PC-3 (cell line): ENCODE results near the gene RNF144B. TPM values are rescaled to one million over a fixed set of nuclear protein-coding genes. Genes with fewer than 3 reads are reported as not detected.

Experiments used
- ATAC-seq: fragments of 200-7000 bp; cut with Tn5 transposase; 2 replicates; pipeline ENCODE4 v1.9.1; 2020; ENCODE audit warnings: mild to moderate bottlenecking, moderate library complexity
- BruUV-seq: library from RNA; stranded (reverse); fragments of 400-500 nt; replicated peaks from 2 replicates; lab custom pipeline; 2021; lab: Mats Ljungman, UMichigan
- CTCF ChIA-PET: fragments of 300-600 bp; sonication (Branson Sonifier 250); formaldehyde crosslinking; loops from one replicate; lab custom pipeline; 2022; ENCODE audit warnings: antibody characterized with exemption; lab: Charles Lee
- POLR2A ChIA-PET: fragments of 300-600 bp; sonication (Branson Sonifier 250); formaldehyde crosslinking; loops from one replicate; lab custom pipeline; 2022; ENCODE audit warnings: antibody characterized with exemption; ENCODE audit not compliant: unreplicated experiment; lab: Charles Lee
- DNase-seq: peaks from one replicate; pipeline ENCODE4 v3.0.0-alpha.2; 2015
- H2AFZ ChIP-seq: fragments of 300-600 bp; sonication (generic); 2 replicates; pipeline ENCODE4 v1.6.0; 2016; ENCODE audit warnings: antibody characterized with exemption, low read length
- H3F3A ChIP-seq: fragments of 300-600 bp; sonication (generic); one replicate; pipeline ENCODE4 v1.6.0; 2017; ENCODE audit warnings: antibody characterized with exemption, low read length, control low read depth, mild to moderate bottlenecking; ENCODE audit not compliant: unreplicated experiment
- H3K27ac ChIP-seq: fragments of 300-600 bp; sonication (generic); 2 replicates; pipeline ENCODE4 v1.5.1; 2016; ENCODE audit warnings: mild to moderate bottlenecking, low read length
- H3K27me3 ChIP-seq: fragments of 300-600 bp; sonication (generic); 2 replicates; pipeline ENCODE4 v1.6.1; 2016; ENCODE audit warnings: low read length, mixed read lengths
- H3K36me3 ChIP-seq: fragments of 300-600 bp; sonication (generic); 2 replicates; pipeline ENCODE4 v1.6.1; 2016; ENCODE audit warnings: low read depth, mixed run types, low read length, mixed read lengths
- H3K4me1 ChIP-seq: fragments of 300-600 bp; sonication (generic); 2 replicates; pipeline ENCODE4 v1.5.1; 2016; ENCODE audit warnings: low read length; ENCODE audit not compliant: insufficient read depth
- H3K4me2 ChIP-seq: fragments of 300-600 bp; sonication (generic); 2 replicates; pipeline ENCODE4 v1.6.0; 2016; ENCODE audit warnings: low read length
- H3K4me3 ChIP-seq: fragments of 300-600 bp; sonication (generic); 2 replicates; pipeline ENCODE4 v1.5.1; 2016; ENCODE audit warnings: mild to moderate bottlenecking, low read length, mixed read lengths
- H3K79me2 ChIP-seq: fragments of 300-600 bp; sonication (generic); 2 replicates; pipeline ENCODE4 v1.6.1; 2017; ENCODE audit warnings: low read length, mixed read lengths
- H3K9ac ChIP-seq: fragments of 300-600 bp; sonication (generic); 2 replicates; pipeline ENCODE4 v1.6.0; 2016; ENCODE audit warnings: mild to moderate bottlenecking, low read length
- H3K9me2 ChIP-seq: fragments of 300-600 bp; sonication (generic); replicated peaks from 2 replicates; pipeline ENCODE4 v1.6.1; 2016; ENCODE audit warnings: mixed run types, low read length, mixed read lengths
- H3K9me3 ChIP-seq: fragments of 300-600 bp; sonication (generic); 2 replicates; pipeline ENCODE4 v1.6.1; 2016; ENCODE audit warnings: low read length, mixed read lengths
- H4K20me1 ChIP-seq: fragments of 300-600 bp; sonication (generic); 2 replicates; pipeline ENCODE4 v1.6.1; 2016; ENCODE audit warnings: low read length, mixed read lengths
- CTCF ChIP-seq: fragments of 300-600 bp; sonication (generic); conservative IDR thresholded peaks from 2 replicates; pipeline ENCODE4 v1.5.1; 2017; ENCODE audit warnings: antibody characterized with exemption, low read depth, mild to moderate bottlenecking, low read length
- EZH2 ChIP-seq: fragments of 300-600 bp; sonication (generic); IDR thresholded peaks from one replicate; pipeline ENCODE4 v1.6.1; 2017; ENCODE audit warnings: antibody characterized with exemption, mild to moderate bottlenecking, low read length; ENCODE audit not compliant: unreplicated experiment
- EZH2phosphoT487 ChIP-seq: fragments of 300-600 bp; sonication (generic); IDR thresholded peaks from 2 replicates; pipeline ENCODE4 v1.6.1; 2018; ENCODE audit warnings: mild to moderate bottlenecking, antibody characterized with exemption, low read length, borderline replicate concordance
- intact Hi-C: fragments of 100-400 bp; cut with micrococcal nuclease; formaldehyde crosslinking; loops from 2 replicates; pipeline ENCODE4 v1.9.0; 2023
- total RNA-seq: library from RNA; depleted of rRNA; stranded (reverse); fragments of >200 nt; gene quantifications from 2 replicates; pipeline ENCODE4 v1.2.3, GENCODE V29; 2014

Gene RNF144B
- total RNA-seq, 1 experiment from 2014 or later = 4.6 TPM

GRCh38 chr6:18413381-18413780 lies 26.2 kb downstream of the RNF144B start:
- Histone ChIP-seq H3K79me2 (no peaks in the 10 kb centered on the region), H3K4me1 (no peaks in the 10 kb centered on the region), H3K4me3 (no peak overlapping the region), H2AFZ (no peak overlapping the region), H3K4me2 (no peak overlapping the region), H3K9ac (no peak overlapping the region), H3K27ac (no peak overlapping the region), H3K27me3 (no peaks in the 10 kb centered on the region), H3K9me2 (no peaks in the 10 kb centered on the region), H4K20me1 (no peaks in the 10 kb centered on the region), H3F3A (no peaks in the 10 kb centered on the region), H3K9me3 (0 out of 2 replicates have a peak, but pooled peaks cover 3% of the 10 kb centered on the region), H3K36me3 (0 out of 2 replicates have a peak, but pooled peaks cover 4% of the 10 kb centered on the region)
- ChIA-PET POLR2A (no interaction called here), CTCF (no interaction called here)
- BruUV-seq = no TSS peak
- TF ChIP-seq EZH2phosphoT487 (no peak), CTCF (no peak), EZH2 (no peak)
- intact Hi-C loops = no loop called here
- DNase-seq (no peak), ATAC-seq (no peak)

GRCh38 chr6:18414116-18414515 lies 27.0 kb downstream of the RNF144B start:
- Histone ChIP-seq H4K20me1 (no peaks in the 10 kb centered on the region), H3K9me3 (0 out of 2 replicates have a peak, but pooled peaks cover 3% of the 10 kb centered on the region), H3K9ac (no peak overlapping the region), H3K36me3 (0 out of 2 replicates have a peak, but pooled peaks cover 4% of the 10 kb centered on the region), H3K79me2 (no peaks in the 10 kb centered on the region), H2AFZ (no peak overlapping the region), H3K4me3 (no peak overlapping the region), H3K9me2 (no peaks in the 10 kb centered on the region), H3K4me2 (no peak overlapping the region), H3K27me3 (no peaks in the 10 kb centered on the region), H3K27ac (no peak overlapping the region), H3F3A (no peaks in the 10 kb centered on the region), H3K4me1 (no peaks in the 10 kb centered on the region)
- CTCF ChIA-PET = no interaction called here
- TF ChIP-seq CTCF = no peak
- no peak for TF ChIP-seq EZH2phosphoT487
- TF ChIP-seq EZH2 = no peak
- no TSS peak for BruUV-seq
- DNase-seq (no peak), ATAC-seq (no peak)
- POLR2A ChIA-PET = no interaction called here
- intact Hi-C loops = no loop called here

- Histone ChIP-seq H3K4me3 (no peak overlapping the region), H3K27me3 (no peaks in the 10 kb centered on the region), H4K20me1 (no peaks in the 10 kb centered on the region), H3K9me2 (no peaks in the 10 kb centered on the region), H3K9ac (no peak overlapping the region), H3K4me1 (no peaks in the 10 kb centered on the region), H2AFZ (no peak overlapping the region), H3K9me3 (0 out of 2 replicates have a peak, but pooled peaks cover 3% of the 10 kb centered on the region), H3F3A (no peaks in the 10 kb centered on the region), H3K27ac (no peak overlapping the region), H3K36me3 (0 out of 2 replicates have a peak, but pooled peaks cover 4% of the 10 kb centered on the region), H3K79me2 (no peaks in the 10 kb centered on the region), H3K4me2 (no peak overlapping the region)
- ATAC-seq (no peak), DNase-seq (no peak)
- TF ChIP-seq EZH2 (no peak), EZH2phosphoT487 (no peak), CTCF (no peak)
- ChIA-PET POLR2A (no interaction called here), CTCF (no interaction called here)
- intact Hi-C loops = no loop called here
- no TSS peak for BruUV-seq
Measured at GRCh38 chr6:18415207-18415606, 28.1 kb downstream of the RNF144B start.
